GM19023 (cell line): ENCODE data around the gene STARD9.
"Not testable (repeated sequence)": the region's sequence is repeated elsewhere in the genome, so short reads cannot be mapped to it uniquely, and the experiment has no call there.

Source experiments
- ATAC-seq: cut with Tn5 transposase; IDR thresholded peaks from one replicate; pipeline ENCODE4 v1.9.1; 2021; ENCODE audit warnings: mild to moderate bottlenecking, moderate library complexity; ENCODE audit not compliant: unreplicated experiment

STARD9 gene

GRCh38 chr15:42621996-42622925 lies 46.9 kb downstream of the STARD9 start:
- no peak for ATAC-seq

DNA sequence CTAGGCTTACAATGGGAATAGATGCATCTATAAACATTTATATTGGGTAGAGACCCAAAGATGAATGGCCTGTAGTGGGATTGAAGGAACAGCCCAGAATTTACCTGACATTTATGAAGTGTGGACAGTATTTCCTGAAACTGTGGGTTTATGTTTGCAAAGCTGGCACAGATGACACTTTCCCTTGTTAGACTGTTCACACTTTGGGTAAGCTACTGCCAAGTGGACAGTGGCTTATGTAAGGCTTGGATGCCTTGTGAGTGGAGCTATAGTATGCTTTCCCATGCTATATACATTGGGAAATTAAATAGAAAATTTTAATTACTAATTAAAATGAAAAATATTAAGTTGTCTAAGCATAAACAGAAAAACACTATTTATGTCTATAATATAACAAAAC lies 48.5 kb downstream of the STARD9 start:
- ATAC-seq, result no peak

DNA sequence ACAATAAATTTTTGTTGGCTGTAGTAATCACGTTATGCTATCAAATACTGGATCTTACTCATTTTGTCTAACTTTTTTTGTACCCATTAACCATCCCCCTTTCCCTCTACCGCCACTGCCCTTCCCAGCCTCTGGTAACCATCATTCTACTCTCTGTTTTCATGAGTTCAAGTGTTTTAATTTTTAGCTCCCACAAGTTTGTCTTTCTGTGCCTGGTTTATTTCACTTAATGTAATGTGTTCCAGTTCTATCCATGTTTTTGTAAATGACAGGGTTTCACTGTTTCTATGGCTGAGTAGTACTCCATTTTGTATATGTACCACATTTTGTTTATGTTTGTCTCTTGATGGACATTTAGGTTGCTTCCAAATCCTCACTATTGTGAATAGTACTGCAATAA lies 52.1 kb downstream of the STARD9 start:
- ATAC-seq, result no peak

- no peak for ATAC-seq
Measured at GRCh38 chr15:42628761-42629160, 53.4 kb downstream of the STARD9 start.

GRCh38 chr15:42632105-42632675 lies 56.8 kb downstream of the STARD9 start:
- no peak for ATAC-seq

DNA sequence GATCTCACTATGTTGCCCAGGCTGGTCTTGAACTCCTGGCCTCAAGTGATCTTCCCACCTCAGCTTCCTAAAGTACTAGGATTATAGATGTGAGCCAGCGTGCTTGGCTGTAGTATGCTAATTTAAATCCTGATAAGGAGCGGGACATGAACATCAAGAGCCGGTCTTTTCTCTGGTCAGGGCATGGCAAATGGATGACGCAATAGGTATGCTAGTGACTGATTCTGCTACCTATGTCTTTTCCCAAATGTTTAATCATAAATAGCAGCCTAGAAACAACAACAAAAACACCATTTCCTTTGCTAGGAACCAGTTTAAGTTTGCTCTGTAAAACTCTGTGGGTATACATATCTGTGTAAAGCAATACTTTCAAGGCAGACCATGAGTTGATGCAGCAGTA lies 64.7 kb downstream of the STARD9 start:
- ATAC-seq, result no peak

GRCh38 chr15:42650208-42651066 lies 75.0 kb downstream of the STARD9 start:
- no peak for ATAC-seq

GRCh38 chr15:42665827-42666226 lies 90.4 kb downstream of the STARD9 start:
- ATAC-seq, result no peak

DNA sequence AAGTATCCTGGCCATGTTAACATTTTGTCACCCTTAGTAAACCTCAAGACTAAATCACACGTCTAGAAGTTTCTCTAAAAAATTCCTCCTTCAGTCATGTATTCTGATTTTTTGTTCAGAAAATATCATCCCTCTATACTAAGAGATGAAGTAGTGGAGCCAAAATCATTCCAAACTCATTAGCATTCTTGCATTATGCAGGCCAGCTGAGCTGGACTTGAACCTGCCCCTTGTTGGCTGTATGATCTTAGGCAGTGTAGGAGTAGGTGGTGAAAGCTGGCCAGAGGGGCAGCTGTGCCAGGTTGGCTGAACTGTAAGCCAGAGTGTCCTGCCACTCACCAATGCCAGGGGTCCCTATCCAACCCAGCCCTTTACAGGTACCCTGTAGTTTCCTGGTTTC lies 92.4 kb downstream of the STARD9 start:
- no peak for ATAC-seq

DNA sequence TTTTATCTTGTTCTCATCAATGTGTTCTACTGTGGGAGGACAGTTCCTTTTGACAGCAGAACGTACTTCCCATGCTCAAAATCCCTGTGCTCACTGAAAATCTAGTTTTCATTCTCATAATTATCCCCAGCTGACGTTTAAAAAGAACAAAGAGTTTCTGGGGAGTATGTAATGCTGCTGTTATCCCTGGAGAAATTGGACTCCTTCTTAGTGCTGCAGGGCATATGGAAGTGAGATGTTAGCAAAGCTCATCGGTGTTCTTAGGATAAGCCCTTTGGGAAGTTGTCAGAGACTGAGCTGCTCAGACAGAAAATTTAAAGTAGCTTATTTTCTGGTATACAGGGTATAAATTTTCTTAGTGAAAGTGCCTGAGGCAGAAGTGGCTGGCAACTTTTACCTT lies 95.0 kb downstream of the STARD9 start:
- ATAC-seq, result no peak

GRCh38 chr15:42672444-42672843 lies 97.0 kb downstream of the STARD9 start:
- no peak for ATAC-seq

- no peak for ATAC-seq
Measured at GRCh38 chr15:42674472-42674871, 99.1 kb downstream of the STARD9 start.

DNA sequence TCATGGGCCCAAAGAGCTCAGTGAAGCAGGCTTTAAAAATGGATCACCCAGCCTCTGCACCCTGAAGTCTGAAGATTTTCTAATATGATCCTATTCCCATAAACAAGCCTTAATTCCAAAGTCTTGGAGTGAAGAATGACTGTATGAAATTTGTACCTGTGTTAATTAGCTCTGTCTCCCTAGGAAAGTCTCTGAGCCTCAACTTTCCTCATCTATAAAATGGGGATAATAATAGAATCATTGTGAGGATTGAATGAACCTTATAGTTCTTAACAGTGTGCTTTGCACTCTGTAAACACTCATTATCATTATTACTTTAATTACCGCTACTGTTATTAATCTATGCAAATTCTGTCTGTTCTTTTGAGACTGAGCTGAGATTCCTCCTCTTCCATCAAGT lies 99.6 kb downstream of the STARD9 start:
- no peak for ATAC-seq

DNA sequence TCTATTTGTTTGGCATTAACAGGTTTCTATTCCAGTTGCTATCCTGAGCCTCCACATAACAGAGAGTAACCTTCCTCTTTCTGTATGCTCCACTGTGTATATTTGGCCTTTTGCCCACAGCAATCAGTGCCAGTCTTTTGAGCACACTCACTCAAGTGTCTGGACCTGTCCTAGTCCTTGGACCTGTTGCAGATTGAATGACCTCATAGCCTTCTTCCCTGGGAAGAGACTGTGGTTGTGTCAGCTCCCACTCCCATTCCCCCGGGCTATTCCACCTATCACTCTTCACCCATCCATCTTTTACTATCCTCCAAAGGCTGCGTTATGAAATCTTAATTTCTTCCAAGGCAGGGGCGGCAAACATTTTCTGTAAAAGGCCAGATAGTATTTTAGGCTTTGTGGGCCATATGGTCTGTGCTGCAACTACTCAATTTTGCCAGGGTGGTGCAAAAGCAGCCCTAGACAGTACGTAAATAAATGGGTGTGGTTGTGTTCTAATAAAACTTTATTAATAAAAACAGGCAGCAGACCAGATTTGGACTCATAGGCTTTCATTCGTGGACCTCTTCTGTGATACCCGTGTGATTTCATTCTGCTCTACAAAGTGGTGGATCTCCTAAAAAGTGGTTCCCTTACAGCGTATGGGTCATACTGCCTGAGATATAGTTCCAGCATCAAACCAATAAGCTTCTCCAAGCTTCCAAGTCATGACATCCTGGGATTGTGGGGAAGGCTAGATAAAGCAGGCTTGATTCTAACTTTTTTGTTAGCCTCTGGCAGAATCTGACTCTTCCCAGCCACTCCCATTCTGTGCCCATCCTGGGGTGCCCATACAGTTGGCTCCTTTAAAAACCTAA lies 104.1 kb downstream of the STARD9 start:
- ATAC-seq, result no peak

DNA sequence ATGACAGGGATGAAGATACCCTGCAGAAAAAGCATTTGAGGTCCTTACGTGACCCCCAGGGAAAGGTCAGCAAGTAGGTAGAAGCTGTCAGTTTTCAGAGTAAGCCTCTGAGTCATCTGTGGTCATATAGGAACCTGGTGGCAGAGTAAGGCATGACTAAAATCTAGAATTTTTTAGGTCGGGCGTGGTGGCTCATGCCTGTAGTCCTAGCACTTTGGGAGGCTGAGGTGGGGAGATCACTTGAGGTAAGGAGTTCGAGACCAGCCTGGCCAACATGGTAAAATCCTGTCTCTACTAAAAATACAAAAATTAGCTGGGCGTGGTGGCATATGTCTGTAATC lies 104.7 kb downstream of the STARD9 start:
- ATAC-seq, result not testable (repeated sequence)

DNA sequence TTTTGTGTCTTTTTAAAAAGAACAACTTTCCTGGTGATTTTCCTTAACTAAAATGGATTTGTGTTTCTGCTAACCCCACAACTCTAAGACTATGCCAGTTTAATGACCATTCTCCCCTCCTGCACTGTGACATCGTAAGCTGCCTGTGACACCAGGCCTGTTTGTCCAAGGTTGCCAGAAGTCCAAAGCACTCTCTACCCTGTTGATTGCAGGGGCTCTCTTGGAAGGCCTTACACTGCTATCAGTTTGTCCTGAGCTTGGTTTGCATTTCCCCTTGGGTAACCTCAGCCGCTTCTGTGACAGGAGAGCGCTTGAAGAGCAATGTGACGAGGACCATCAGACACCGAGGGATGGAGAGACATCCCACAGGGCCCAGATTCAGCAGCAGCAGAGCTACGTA lies 105.7 kb downstream of the STARD9 start:
- ATAC-seq, result no peak

GRCh38 chr15:42686281-42686680 lies 110.9 kb downstream of the STARD9 start:
- ATAC-seq, result no peak

DNA sequence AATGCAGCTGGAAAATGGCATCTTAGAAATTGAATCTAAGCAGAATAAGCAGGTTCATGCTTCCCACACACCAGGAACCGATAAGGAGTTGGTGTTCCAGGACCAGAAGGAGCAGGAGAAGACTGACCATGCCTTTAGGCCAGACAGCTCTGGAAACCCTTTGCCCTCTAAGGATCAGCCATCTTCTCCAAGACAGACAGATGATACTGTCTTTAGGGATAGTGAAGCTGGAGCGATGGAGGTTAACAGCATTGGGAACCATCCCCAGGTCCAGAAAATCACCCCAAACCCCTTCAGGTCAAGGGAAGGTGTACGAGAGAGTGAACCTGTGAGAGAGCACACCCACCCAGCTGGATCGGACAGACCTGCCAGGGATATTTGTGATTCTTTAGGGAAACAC lies 112.3 kb downstream of the STARD9 start:
- no peak for ATAC-seq

DNA sequence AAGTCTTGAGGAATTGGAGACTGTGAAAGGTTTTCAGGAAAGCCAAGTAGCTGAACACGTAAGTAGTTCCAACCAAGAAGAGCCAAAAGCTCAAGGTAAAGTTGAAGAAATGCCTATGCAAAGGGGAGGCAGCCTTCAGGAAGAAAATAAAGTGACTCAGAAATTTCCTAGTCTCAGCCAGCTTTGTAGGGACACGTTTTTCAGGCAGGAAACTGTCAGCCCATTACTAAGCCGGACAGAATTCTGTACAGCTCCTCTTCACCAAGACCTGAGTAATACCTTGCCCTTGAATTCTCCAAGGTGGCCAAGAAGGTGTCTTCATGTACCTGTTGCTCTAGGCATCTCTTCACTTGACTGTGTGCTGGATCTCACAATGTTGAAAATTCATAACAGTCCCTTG lies 112.9 kb downstream of the STARD9 start:
- no peak for ATAC-seq

- no peak for ATAC-seq
Measured at GRCh38 chr15:42691308-42691707, 115.9 kb downstream of the STARD9 start.

GRCh38 chr15:42691770-42692169 lies 116.4 kb downstream of the STARD9 start:
- ATAC-seq, result no peak
